Lung (tissue), 12 donors: ENCODE results near the gene GPR161. TPM values are rescaled to one million over a fixed set of nuclear protein-coding genes. Genes with fewer than 3 reads are reported as not detected.

Source experiments
- ATAC-seq: fragments of 200-7000 bp; cut with Tn5 transposase; one replicate; pipeline ENCODE4 v1.9.1; 2020; ENCODE audit warnings: moderate number of reproducible peaks; ENCODE audit not compliant: insufficient read depth, low FRiP score
- DNase-seq, 3 donors: peaks; one replicate each; pipeline ENCODE4 v3.0.0-alpha.2; 2013 to 2017
- H3K27ac ChIP-seq, 2 donors: one replicate each; pipeline ENCODE4 v1.5.1; 2013; ENCODE audit warnings: mild to moderate bottlenecking in 2 of 2, moderate library complexity in 2 of 2, control low read depth in 1 of 2, inconsistent platforms in 1 of 2, low read depth in 1 of 2, low read length in 1 of 2
- H3K27me3 ChIP-seq, 3 donors: one replicate each; pipeline ENCODE4 v1.5.1; 2013; ENCODE audit warnings: low read length in 2 of 3; ENCODE audit not compliant: control insufficient read depth in 3 of 3, insufficient read depth in 3 of 3
- H3K36me3 ChIP-seq, 4 donors: one replicate each; pipeline ENCODE4 v1.5.1; 2013; ENCODE audit warnings: low read length in 4 of 4, mild to moderate bottlenecking in 1 of 4, moderate library complexity in 1 of 4; ENCODE audit not compliant: control insufficient read depth in 4 of 4, insufficient read depth in 4 of 4
- H3K4me1 ChIP-seq, 5 donors: one replicate each; pipeline ENCODE4 v1.5.1; 2013; ENCODE audit warnings: low read length in 5 of 5, mild to moderate bottlenecking in 2 of 5, moderate library complexity in 1 of 5; ENCODE audit not compliant: control insufficient read depth in 5 of 5, insufficient read depth in 5 of 5
- H3K4me3 ChIP-seq: one replicate; pipeline ENCODE4 v1.5.1; 2013; ENCODE audit warnings: mild to moderate bottlenecking, control low read depth, moderate library complexity
- H3K9ac ChIP-seq, 2 donors: one replicate each; pipeline ENCODE4 v1.5.1; 2013; ENCODE audit warnings: low read length in 2 of 2, control low read depth in 1 of 2; ENCODE audit not compliant: insufficient read depth in 1 of 2
- H3K9me3 ChIP-seq, 4 donors: one replicate each; pipeline ENCODE4 v1.5.1; 2013; ENCODE audit warnings: low read length in 3 of 4, mild to moderate bottlenecking in 1 of 4, moderate library complexity in 1 of 4; ENCODE audit not compliant: control insufficient read depth in 4 of 4, insufficient read depth in 3 of 4
- CTCF ChIP-seq: IDR thresholded peaks from 2 replicates; pipeline ENCODE4 v1.5.1; 2012; ENCODE audit warnings: mild to moderate bottlenecking; ENCODE audit errors: control extremely low read depth, extremely low read depth
- WGBS, 2 donors: extraction: QIAGEN DNeasy Blood & Tissue Kit; methylation state at CpG; one replicate each; pipeline ENCODE4 v1.1.7; 2013; 5-methylcytosine and 5-hydroxymethylcytosine counted together
- polyA plus RNA-seq, 2 donors: library from polyadenylated mRNA; stranded (reverse); fragments of 200-250 nt; gene quantifications; one replicate each; pipeline ENCODE4 v1.2.1, GENCODE V29; 2013
- total RNA-seq, 2 donors: library from RNA; depleted of rRNA in 1 of 2; stranded (reverse); fragments of >200 nt in 1 of 2; gene quantifications; one replicate each; pipeline ENCODE4 v1.2.1, GENCODE V29; 2014 to 2021
- donor health status: control.
- donor health status: control.
- donor health status: Bipolar disorder and iron deficiency.
- donor health status: healthy.
- donor health status: DM: yes; HTN: yes; CAD: no.

GPR161 gene
- total and polyA plus RNA-seq, 4 donors, result 2.8 to 15.0 (median 5.7) TPM

- Histone ChIP-seq H3K9me3 (no peaks in the 10 kb centered on the region), H3K27me3 (no peaks in the 10 kb centered on the region), H3K9ac (no peak overlapping the region), H3K27ac (no peak overlapping the region), H3K4me3 (no peak overlapping the region), H3K36me3 (peaks cover 0 to 14% (median 10%) of the 10 kb centered on the region in 4 donors), H3K4me1 (peaks cover 0 to 9% (median 0%) of the 10 kb centered on the region in 5 donors)
- 97% methylated on average over 6 of the region's 6 CpGs for WGBS, 2 donors
- no peak for DNase-seq
- no peak for ATAC-seq
- TF ChIP-seq CTCF, result no peak
Measured at GRCh38 chr1:168095476-168095875, 41.3 kb downstream of the GPR161 start.

- TF ChIP-seq CTCF, result no peak
- H3K9ac ChIP-seq, result no peak overlapping the region
- H3K27me3 ChIP-seq, result no peaks in the 10 kb centered on the region
- H3K4me1 ChIP-seq, result peaks cover 0 to under 1% (median 0%) of the 10 kb centered on the region in 5 donors
- DNase-seq (no peak), ATAC-seq (no peak)
- H3K27ac ChIP-seq, result no peak overlapping the region
- WGBS, 2 donors, result 95 to 98% methylated on average over 4 of the region's 4 CpGs
- no peaks in the 10 kb centered on the region for H3K9me3 ChIP-seq
- no peak overlapping the region for H3K4me3 ChIP-seq
- H3K36me3 ChIP-seq, result peaks cover 0 to 25% (median 13%) of the 10 kb centered on the region in 4 donors
Measured at GRCh38 chr1:168093616-168094015, 43.1 kb downstream of the GPR161 start.

GRCh38 chr1:168092566-168093355 lies 44.0 kb downstream of the GPR161 start:
- Histone ChIP-seq H3K27ac (no peak overlapping the region), H3K9ac (no peak overlapping the region), H3K9me3 (no peaks in the 10 kb centered on the region), H3K4me1 (no peaks in the 10 kb centered on the region), H3K36me3 (peaks cover 0 to 22% (median 13%) of the 10 kb centered on the region in 4 donors), H3K4me3 (no peak overlapping the region), H3K27me3 (no peaks in the 10 kb centered on the region)
- no peak for DNase-seq
- no peak for TF ChIP-seq CTCF
- 86 to 91% methylated on average over 16 of the region's 16 CpGs for WGBS, 2 donors
- no peak for ATAC-seq
